T-cell (primary cell): Measurements from ENCODE around the gene HCFC1. TPM values are rescaled to one million over a fixed set of nuclear protein-coding genes. Genes with fewer than 3 reads are reported as not detected.

Experiments used
- ATAC-seq, 4 experiments: fragments of 200-7000 bp in 3 of 4; fragments of 150-1000 bp in 1 of 4; cut with Tn5 transposase; replicated peaks in 1 of 4; 1 replicate in 3 of 4; 2 replicates in 1 of 4; pipeline ENCODE4 v1.10.0; 2021; ENCODE audit warnings: moderate library complexity in 3 of 4, mild to moderate bottlenecking in 2 of 4, moderate number of reproducible peaks in 1 of 4
- CTCF ChIA-PET, 2 donors: fragments of 300-600 bp; sonication (Branson Sonifier 250); formaldehyde crosslinking; loops; one replicate each; lab custom pipeline; 2022; ENCODE audit warnings: antibody characterized with exemption in 2 of 2; lab: Charles Lee
- POLR2A ChIA-PET, 2 donors: fragments of 300-600 bp; sonication (Branson Sonifier 250); formaldehyde crosslinking; loops; one replicate each; lab custom pipeline; 2022; ENCODE audit warnings: antibody characterized with exemption in 2 of 2; lab: Charles Lee
- DNase-seq, 35 experiments: peaks; one replicate each; pipeline versions ENCODE4 v3.0.0 to v3.0.0-alpha.2; 2013 to 2023
- H3K27ac ChIP-seq: one replicate; pipeline ENCODE4 v1.5.1; 2013; ENCODE audit warnings: low read length
- H3K27me3 ChIP-seq, 2 experiments: replicated peaks in 1 of 2; 1 replicate in 1 of 2; 2 replicates in 1 of 2; pipeline versions ENCODE4 v1.6.1 to v1.7.0; 2013; ENCODE audit warnings: low read length in 1 of 2, mixed read lengths in 1 of 2; ENCODE audit not compliant: control insufficient read depth in 2 of 2, insufficient read depth in 2 of 2; ENCODE audit errors: extremely low read depth in 1 of 2
- H3K36me3 ChIP-seq, 2 donors: 1 replicate in 1 of 2; 2 replicates in 1 of 2; pipeline versions ENCODE4 v1.6.1 to v1.7.0; 2013; ENCODE audit warnings: low read length in 1 of 2; ENCODE audit not compliant: control insufficient read depth in 2 of 2, insufficient read depth in 1 of 2; ENCODE audit errors: extremely low read depth in 1 of 2
- H3K4me1 ChIP-seq, 2 experiments: 1 replicate in 1 of 2; 2 replicates in 1 of 2; pipeline versions ENCODE4 v1.6.1 to v1.7.0; 2013; ENCODE audit warnings: low read length in 2 of 2, mixed read lengths in 1 of 2; ENCODE audit not compliant: insufficient read depth in 2 of 2, control insufficient read depth in 1 of 2; ENCODE audit errors: extremely low read depth in 1 of 2
- H3K4me3 ChIP-seq, 2 donors: 1 replicate in 1 of 2; 2 replicates in 1 of 2; pipeline versions ENCODE4 v1.5.1 to v1.7.0; 2013; ENCODE audit warnings: mild to moderate bottlenecking in 2 of 2, low read length in 1 of 2, moderate library complexity in 1 of 2; ENCODE audit not compliant: control insufficient read depth in 1 of 2; ENCODE audit errors: extremely low read depth in 1 of 2
- H3K9me3 ChIP-seq: 2 replicates; pipeline ENCODE4 v1.7.0; 2013
- H3K27ac Mint-ChIP-seq, 2 donors: one replicate each; pipeline ENCODE4 v1.8.0; 2020 to 2021; ENCODE audit warnings: mild to moderate bottlenecking in 2 of 2, mixed read lengths in 2 of 2
- H3K27me3 Mint-ChIP-seq, 2 donors: one replicate each; pipeline ENCODE4 v1.8.0; 2021 to 2022; ENCODE audit warnings: mixed read lengths in 2 of 2
- H3K36me3 Mint-ChIP-seq: one replicate; pipeline ENCODE4 v1.8.0; 2021; ENCODE audit warnings: mixed read lengths
- H3K4me1 Mint-ChIP-seq, 3 donors: one replicate each; pipeline ENCODE4 v1.8.0; 2020 to 2022; ENCODE audit warnings: mixed read lengths in 3 of 3, mild to moderate bottlenecking in 1 of 3
- H3K4me3 Mint-ChIP-seq, 3 donors: one replicate each; pipeline ENCODE4 v1.8.0; 2020 to 2022; ENCODE audit warnings: mild to moderate bottlenecking in 3 of 3, mixed read lengths in 3 of 3, moderate library complexity in 3 of 3
- H3K9me3 Mint-ChIP-seq, 3 donors: one replicate each; pipeline ENCODE4 v1.8.0; 2020 to 2022; ENCODE audit warnings: mixed read lengths in 3 of 3
- WGBS: methylation state at CpG from one replicate; pipeline ENCODE4 v1.1.5; 2013; ENCODE audit warnings: missing lambda C conversion rate; ENCODE audit not compliant: insufficient coverage; 5-methylcytosine and 5-hydroxymethylcytosine counted together
- total RNA-seq, 35 experiments: library from RNA in 6 of 35; stranded (reverse) in 6 of 35; fragments of 120-200 nt in 1 of 35; gene quantifications; one replicate each; pipeline versions ENCODE4 v1.2.1 to v1.2.4 and lab custom pipeline; 2013 to 2026

Gene HCFC1
- total RNA-seq, 5 donors from 2014 or later (not counting 1 experiment from before 2014, with no cell fraction given): 67.1 to 73.4 (median 69.2) TPM

DNA sequence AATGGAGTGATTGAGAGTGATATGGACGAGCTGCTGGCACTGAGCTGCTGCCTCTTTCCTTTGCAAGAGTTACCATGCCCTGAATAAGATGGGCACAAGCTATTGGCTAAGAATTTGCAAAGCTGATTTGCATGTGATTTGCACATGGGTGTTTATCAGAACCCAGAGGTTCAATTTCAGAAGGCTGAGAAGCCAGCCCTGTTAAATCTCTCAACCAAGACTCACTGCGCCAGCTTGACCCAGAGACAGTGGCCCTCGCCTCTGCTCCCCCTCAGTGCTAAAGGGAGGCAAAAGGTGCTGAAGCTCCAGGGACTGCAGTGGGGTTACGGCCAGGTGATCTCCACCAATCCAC lies 46.3 kb downstream of the HCFC1 start:
- no peaks in the 10 kb centered on the region for H3K27me3 ChIP-seq
- no peak for ATAC-seq
- Mint-ChIP-seq H3K4me3 (peak overlapping the region; percentile 86 to 95 (median 94)), H3K27me3 (peaks cover 0 to 3% of the 10 kb centered on the region in 2 donors), H3K4me1 (peaks cover 45 to 64% (median 59%) of the 10 kb centered on the region in 3 donors), H3K9me3 (no peaks in the 10 kb centered on the region), H3K36me3 (no peaks in the 10 kb centered on the region), H3K27ac (peak overlapping the region; percentile 95 to 98)
- ChIA-PET CTCF (interaction anchor here (0.6 to 3.9 kb wide), 8 partner anchors 19 to 1101 kb away, joined by 3 to 36 read pairs (median 4); partner anchors contain the start of gene FUNDC2 (in 1 of the 2)), POLR2A (interaction anchor here (0.5 to 1.2 kb wide), 5 partner anchors 20 to 238 kb away, joined by 3 to 8 read pairs (median 3); partner anchors contain the start of genes IDH3G (in 1 of the 2) and SSR4 (in 1 of the 2))
- H3K9me3 ChIP-seq: no peaks in the 10 kb centered on the region
- WGBS: 0% methylated on average over 2 of the region's 4 CpGs
- H3K4me1 ChIP-seq: peaks cover 5 to 83% of the 10 kb centered on the region in 2 experiments
- H3K4me3 ChIP-seq: peak overlapping the region; percentile 77 to 82
- peak in 2 of 35 experiments; percentile 28 to 49 for DNase-seq
- peaks cover 5 to 18% of the 10 kb centered on the region in 2 donors for H3K36me3 ChIP-seq
- H3K27ac ChIP-seq: peak overlapping the region; percentile 72

DNA sequence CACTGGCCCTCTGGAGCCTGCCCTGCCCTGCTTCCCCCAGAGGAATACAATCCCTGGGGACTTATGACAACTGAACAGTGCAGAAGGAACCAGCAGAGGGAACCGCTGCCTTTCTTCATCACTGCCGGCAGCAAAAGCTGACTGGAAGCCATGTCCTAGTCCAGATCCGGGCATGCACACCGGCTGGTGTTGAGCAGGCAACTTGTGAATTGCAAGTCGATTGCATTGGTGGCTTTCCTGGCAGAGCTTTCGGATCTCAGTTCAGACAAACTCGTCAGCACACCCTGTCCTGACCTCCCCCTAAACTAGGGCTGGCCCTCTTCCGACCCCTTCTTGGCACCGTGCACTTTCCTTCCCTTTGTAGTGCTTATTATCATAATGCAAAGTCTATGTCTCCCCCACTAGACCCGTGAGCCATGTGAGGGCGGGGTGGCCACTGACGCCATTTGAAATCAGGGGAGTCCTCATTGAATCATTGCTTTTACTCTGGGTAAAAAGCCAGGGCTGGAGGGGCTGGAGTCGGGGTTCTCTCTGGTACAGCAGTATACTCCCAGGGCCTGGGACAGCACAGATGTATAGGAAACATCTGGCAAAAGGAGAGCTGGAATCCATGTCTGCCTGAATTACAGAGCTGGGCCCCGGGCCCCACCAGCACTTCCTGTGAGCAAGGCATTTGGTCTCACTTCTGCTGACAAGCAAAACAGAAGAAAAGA lies 47.3 kb downstream of the HCFC1 start:
- Mint-ChIP-seq H3K4me1 (peaks cover 49 to 63% (median 59%) of the 10 kb centered on the region in 3 donors), H3K36me3 (no peaks in the 10 kb centered on the region), H3K9me3 (no peaks in the 10 kb centered on the region), H3K27ac (peak overlapping the region; percentile 95 to 98), H3K4me3 (peak overlapping the region; percentile 86 to 95 (median 94)), H3K27me3 (peaks cover 0 to 8% of the 10 kb centered on the region in 2 donors)
- Histone ChIP-seq H3K36me3 (peaks cover 7 to 23% of the 10 kb centered on the region in 2 donors), H3K4me1 (peaks cover 5 to 74% of the 10 kb centered on the region in 2 experiments), H3K4me3 (peak overlapping the region; percentile 77 to 82), H3K27ac (peak overlapping the region; percentile 72), H3K9me3 (no peaks in the 10 kb centered on the region), H3K27me3 (no peaks in the 10 kb centered on the region)
- 0% methylated on average over 7 of the region's 14 CpGs for WGBS
- peak in 34 of 35 experiments; percentile 25 to 72 (median 46) for DNase-seq
- CTCF ChIA-PET: interaction anchor here (0.7 to 3.9 kb wide), 6 partner anchors 9 to 26 kb away, joined by 3 to 36 read pairs (median 4); no protein-coding TSS in a partner anchor
- ATAC-seq: no peak
- POLR2A ChIA-PET: interaction anchor here in 1 of 2 donors (0.5 to 1.2 kb wide), 4 partner anchors 14 to 130 kb away, joined by 3 to 4 read pairs (median 3); partner anchors contain the start of genes IDH3G, RENBP and SSR4

DNA sequence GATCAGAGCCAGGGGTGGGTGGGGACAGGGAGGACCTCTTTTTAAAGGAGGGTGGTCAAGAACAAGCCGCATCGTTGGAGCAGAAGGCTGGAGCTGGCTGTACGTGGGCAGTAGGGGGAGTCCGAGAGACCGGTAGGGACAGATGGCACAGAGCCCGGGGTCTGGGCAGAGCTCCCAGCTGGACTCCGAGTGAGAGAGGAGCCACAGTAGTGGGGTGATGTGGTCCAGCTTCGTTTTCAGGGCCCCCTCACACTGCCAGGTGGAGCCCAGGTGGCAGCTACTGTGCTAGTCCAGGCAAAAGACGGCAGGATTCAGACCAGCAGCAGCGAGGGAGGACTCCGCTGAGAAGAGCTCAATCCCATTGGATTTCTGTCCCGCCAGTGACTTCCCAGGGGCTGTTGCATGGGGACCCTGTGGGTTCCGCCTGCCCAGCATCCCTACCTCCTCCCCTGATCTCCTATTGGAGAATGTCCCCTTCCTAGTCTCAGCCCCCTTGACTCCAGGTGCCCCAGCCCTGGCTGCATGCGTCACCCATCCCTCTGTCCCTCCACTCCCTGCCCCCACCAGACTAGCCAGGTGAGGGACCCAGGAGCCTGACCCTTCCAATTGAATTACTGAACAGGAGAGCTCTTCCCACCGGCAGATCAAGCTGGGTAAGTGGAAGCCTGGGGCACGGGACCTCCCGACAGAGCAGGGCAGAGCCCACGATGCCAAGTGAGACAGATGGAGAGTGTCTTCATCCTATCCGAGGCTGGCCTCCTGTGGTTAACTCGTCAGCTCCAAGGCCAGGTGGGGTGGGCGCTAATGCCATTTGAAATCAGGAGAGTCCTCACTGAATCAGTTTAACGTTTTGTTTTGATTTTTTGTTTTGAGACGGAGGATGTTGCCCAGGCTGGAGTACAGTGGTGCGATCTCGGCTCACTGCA lies 48.4 kb downstream of the HCFC1 start:
- Mint-ChIP-seq H3K27ac (peak overlapping the region; percentile 95 to 98), H3K27me3 (peaks cover 0 to 8% of the 10 kb centered on the region in 2 donors), H3K4me1 (peaks cover 42 to 56% (median 49%) of the 10 kb centered on the region in 3 donors), H3K9me3 (no peaks in the 10 kb centered on the region), H3K4me3 (peak overlapping the region; percentile 86 to 95 (median 94)), H3K36me3 (no peaks in the 10 kb centered on the region)
- CTCF ChIA-PET: interaction anchor here (0.6 to 3.9 kb wide), 6 partner anchors 11 to 1022 kb away, joined by 4 to 36 read pairs (median 6); no protein-coding TSS in a partner anchor
- no peak for ATAC-seq
- POLR2A ChIA-PET: no interaction called here
- Histone ChIP-seq H3K4me1 (peaks cover 5 to 64% of the 10 kb centered on the region in 2 experiments), H3K4me3 (peak overlapping the region; percentile 17 to 21), H3K9me3 (no peaks in the 10 kb centered on the region), H3K27me3 (no peaks in the 10 kb centered on the region), H3K36me3 (peaks cover 13 to 32% of the 10 kb centered on the region in 2 donors), H3K27ac (peak overlapping the region; percentile 49)
- no peak for DNase-seq
- WGBS: 21% methylated on average over 9 of the region's 25 CpGs

DNA sequence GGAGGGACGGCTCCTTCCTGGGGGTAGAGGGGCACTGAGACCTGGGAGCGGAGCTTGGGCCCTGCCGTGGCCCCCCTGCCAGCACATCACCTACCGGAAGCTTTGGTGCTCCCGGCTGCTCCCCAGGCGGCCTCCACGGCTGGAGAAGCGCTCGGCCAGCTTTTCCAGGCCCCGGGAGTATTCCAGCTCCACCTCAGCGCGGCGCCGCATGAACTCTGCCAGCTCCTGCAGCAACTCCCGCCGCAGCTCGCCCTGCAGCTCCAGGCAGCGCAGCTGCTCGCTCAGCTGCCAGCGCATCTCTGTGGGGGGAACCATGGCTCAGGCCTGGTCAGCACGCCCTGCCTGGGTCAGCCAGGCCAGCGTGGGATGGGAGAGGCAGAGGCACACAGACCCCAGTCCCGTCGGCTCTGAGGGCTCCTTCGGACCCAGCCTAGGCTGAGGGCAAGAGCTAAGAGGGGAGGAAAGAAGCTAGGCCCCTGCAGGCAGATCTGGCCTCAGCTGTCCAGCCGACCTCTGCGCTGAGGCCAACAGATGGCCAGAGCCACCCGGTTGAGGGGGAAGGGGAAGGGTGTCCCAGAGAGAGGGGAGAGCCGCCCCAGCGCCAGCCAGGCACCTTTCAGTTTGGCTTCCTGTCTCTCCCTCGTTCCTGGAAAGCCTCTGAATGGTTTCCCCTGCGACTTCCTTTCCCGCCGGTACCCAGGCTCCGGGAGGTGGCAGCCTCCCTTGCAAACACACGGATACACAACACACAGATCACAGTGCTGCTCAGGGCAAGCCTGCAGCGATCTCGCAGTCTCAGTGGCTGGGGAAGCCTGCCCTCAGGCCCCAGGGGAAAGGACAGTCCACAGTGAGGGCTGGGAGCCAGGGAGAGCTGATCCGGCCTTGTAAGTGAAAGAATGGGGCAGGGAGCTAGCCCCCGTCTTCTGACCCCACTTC lies 49.8 kb downstream of the HCFC1 start:
- Histone ChIP-seq H3K4me1 (peaks cover 2 to 55% of the 10 kb centered on the region in 2 experiments), H3K36me3 (peaks cover 13 to 37% of the 10 kb centered on the region in 2 donors), H3K4me3 (peak overlapping the region; percentile 15 to 46), H3K27me3 (no peaks in the 10 kb centered on the region), H3K9me3 (no peaks in the 10 kb centered on the region), H3K27ac (peak overlapping the region; percentile 23)
- Mint-ChIP-seq H3K9me3 (no peaks in the 10 kb centered on the region), H3K27me3 (peaks cover 0 to 8% of the 10 kb centered on the region in 2 donors), H3K4me3 (peak overlapping the region; percentile 86 to 95 (median 94)), H3K27ac (peak overlapping the region; percentile 84 to 95), H3K36me3 (peaks cover 7% of the 10 kb centered on the region), H3K4me1 (peaks cover 42 to 45% (median 44%) of the 10 kb centered on the region in 3 donors)
- WGBS: 66% methylated on average over 19 of the region's 40 CpGs
- CTCF ChIA-PET: interaction anchor here in 1 of 2 donors (0.6 to 3.9 kb wide), 2 partner anchors 17 to 26 kb away, joined by 7 to 36 read pairs; no protein-coding TSS in a partner anchor
- ATAC-seq: no peak
- no peak for DNase-seq
- POLR2A ChIA-PET: interaction anchor here in 1 of 2 donors (0.5 kb wide), 1 partner anchor 123 kb away, joined by 4 read pairs; no protein-coding TSS in a partner anchor

DNA sequence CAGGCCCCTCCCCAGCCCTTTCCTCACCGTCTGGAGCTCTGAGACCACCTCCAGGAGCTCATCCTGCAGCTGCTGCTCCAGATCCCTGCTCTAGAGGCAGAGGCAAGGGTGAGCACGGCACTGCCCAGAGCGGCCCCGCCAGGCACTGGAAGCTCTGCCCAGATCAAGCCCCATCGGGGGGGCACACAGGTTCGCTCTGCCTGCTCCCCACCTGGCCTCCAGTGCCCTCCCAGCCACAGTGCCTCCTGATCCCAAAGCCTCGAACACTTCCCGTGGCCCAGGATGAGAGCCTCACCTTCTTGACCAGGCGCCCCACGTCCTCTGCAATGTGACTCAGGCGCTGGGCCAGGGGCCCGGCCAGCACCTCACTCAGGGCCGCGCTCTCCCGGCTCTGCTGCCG lies 50.5 kb downstream of the HCFC1 start:
- Mint-ChIP-seq H3K27me3 (peaks cover 0 to 14% of the 10 kb centered on the region in 2 donors), H3K9me3 (no peaks in the 10 kb centered on the region), H3K4me1 (peaks cover 43 to 46% (median 45%) of the 10 kb centered on the region in 3 donors), H3K27ac (no peak overlapping the region), H3K4me3 (peak overlapping the region in 1 of 3 donors; percentile 95), H3K36me3 (peaks cover 7% of the 10 kb centered on the region)
- H3K27me3 ChIP-seq: no peaks in the 10 kb centered on the region
- H3K4me3 ChIP-seq: no peak overlapping the region
- DNase-seq: no peak
- ChIA-PET POLR2A (no interaction called here), CTCF (no interaction called here)
- peaks cover 13 to 42% of the 10 kb centered on the region in 2 donors for H3K36me3 ChIP-seq
- no peak for ATAC-seq
- H3K9me3 ChIP-seq: no peaks in the 10 kb centered on the region
- WGBS: 100% methylated on average over 10 of the region's 16 CpGs
- H3K27ac ChIP-seq: no peak overlapping the region
- peaks cover 2 to 52% of the 10 kb centered on the region in 2 experiments for H3K4me1 ChIP-seq
